ENCODE data around the gene PRKG1.

- TF ChIP-seq, protein P1, sequence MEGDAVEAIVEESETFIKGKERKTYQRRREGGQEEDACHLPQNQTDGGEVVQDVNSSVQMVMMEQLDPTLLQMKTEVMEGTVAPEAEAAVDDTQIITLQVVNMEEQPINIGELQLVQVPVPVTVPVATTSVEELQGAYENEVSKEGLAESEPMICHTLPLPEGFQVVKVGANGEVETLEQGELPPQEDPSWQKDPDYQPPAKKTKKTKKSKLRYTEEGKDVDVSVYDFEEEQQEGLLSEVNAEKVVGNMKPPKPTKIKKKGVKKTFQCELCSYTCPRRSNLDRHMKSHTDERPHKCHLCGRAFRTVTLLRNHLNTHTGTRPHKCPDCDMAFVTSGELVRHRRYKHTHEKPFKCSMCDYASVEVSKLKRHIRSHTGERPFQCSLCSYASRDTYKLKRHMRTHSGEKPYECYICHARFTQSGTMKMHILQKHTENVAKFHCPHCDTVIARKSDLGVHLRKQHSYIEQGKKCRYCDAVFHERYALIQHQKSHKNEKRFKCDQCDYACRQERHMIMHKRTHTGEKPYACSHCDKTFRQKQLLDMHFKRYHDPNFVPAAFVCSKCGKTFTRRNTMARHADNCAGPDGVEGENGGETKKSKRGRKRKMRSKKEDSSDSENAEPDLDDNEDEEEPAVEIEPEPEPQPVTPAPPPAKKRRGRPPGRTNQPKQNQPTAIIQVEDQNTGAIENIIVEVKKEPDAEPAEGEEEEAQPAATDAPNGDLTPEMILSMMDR (IDR thresholded peaks at IDR 0.05), result no peak
- TF ChIP-seq EZH2 (IDR thresholded peaks at IDR 0.05), result no peak
These were observed 955.9 kb downstream of the PRKG1 start for GRCh38 chr10:52030051-52030790.
